Prostate gland (tissue), 2 donors: ENCODE measurements around the gene PLXDC1.

Experiments used
- POLR2A ChIP-seq: fragments of 450-650 bp; IDR thresholded peaks from one replicate; pipeline ENCODE4 v1.6.1; 2016; ENCODE audit warnings: antibody characterized with exemption, mild to moderate bottlenecking
- POLR2AphosphoS5 ChIP-seq: sonication (generic); formaldehyde crosslinking; IDR thresholded peaks from one replicate; pipeline ENCODE4 v1.6.1; 2017; ENCODE audit warnings: antibody characterized with exemption
- TF ChIP-seq, protein P1 (sequence below), 4 experiments: fragments of 200-600 bp in 2 of 4; fragments of 450-650 bp in 2 of 4; sonication (generic) in 2 of 4; IDR thresholded peaks; 1 replicate in 3 of 4; 2 replicates in 1 of 4; pipeline ENCODE4 v1.5.1; 2016 to 2019; ENCODE audit warnings: antibody characterized with exemption in 4 of 4, mild to moderate bottlenecking in 2 of 4, moderate library complexity in 2 of 4

DNA sequence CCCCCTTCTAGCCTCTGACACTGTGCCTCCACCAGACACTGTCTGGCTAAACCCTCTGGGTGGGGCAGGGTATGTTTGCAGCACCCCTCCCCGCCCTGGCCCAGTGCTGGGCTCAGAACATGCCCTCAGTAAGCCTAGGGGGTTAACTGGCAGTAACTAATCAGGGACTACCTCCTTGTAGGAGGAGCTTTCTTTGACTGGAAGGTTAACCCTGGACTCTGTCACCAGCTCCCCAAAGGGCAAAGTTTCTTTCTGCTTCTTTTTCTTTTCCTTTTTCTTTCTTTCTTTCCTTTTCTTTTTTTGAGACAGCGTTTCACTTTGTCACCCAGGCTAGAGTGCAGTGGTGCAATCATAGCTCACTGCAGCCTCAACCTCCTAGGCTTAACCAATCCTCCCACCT lies 76.8 kb downstream of the PLXDC1 start:
- TF ChIP-seq, protein P1, sequence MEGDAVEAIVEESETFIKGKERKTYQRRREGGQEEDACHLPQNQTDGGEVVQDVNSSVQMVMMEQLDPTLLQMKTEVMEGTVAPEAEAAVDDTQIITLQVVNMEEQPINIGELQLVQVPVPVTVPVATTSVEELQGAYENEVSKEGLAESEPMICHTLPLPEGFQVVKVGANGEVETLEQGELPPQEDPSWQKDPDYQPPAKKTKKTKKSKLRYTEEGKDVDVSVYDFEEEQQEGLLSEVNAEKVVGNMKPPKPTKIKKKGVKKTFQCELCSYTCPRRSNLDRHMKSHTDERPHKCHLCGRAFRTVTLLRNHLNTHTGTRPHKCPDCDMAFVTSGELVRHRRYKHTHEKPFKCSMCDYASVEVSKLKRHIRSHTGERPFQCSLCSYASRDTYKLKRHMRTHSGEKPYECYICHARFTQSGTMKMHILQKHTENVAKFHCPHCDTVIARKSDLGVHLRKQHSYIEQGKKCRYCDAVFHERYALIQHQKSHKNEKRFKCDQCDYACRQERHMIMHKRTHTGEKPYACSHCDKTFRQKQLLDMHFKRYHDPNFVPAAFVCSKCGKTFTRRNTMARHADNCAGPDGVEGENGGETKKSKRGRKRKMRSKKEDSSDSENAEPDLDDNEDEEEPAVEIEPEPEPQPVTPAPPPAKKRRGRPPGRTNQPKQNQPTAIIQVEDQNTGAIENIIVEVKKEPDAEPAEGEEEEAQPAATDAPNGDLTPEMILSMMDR (IDR thresholded peaks at IDR 0.05) = no peak
- TF ChIP-seq POLR2AphosphoS5 (no peak), POLR2A (no peak)
